Measurements from ENCODE around the gene MMP25.

GRCh38 chr16:3025032-3026002 is 21.0 kb upstream of the MMP25 start:
- TF ChIP-seq CTCF (IDR thresholded peaks at IDR 0.05; ENCODE audit: insufficient read depth, low read depth, low read length), result no peak
- TF ChIP-seq EZH2 (IDR thresholded peaks at IDR 0.05; ENCODE audit: insufficient read depth, low read length), result no peak
